COLO829 (cell line): Measurements from ENCODE around the gene SEC62.
A peak's percentile ranks its signal among the peaks of the same experiment; 100 is the strongest.

Experiments used
- DNase-seq: peaks from one replicate; pipeline ENCODE4 v3.0.0; 2012; ENCODE audit warnings: low spot score

The SEC62 gene

GRCh38 chr3:169966951-169967915 lies 626 bp downstream of the SEC62 start:
- peak; percentile 16 for DNase-seq

- no peak for DNase-seq
These were observed 1.7 kb downstream of the SEC62 start for GRCh38 chr3:169968224-169968885.

- DNase-seq = no peak
These were observed 2.8 kb downstream of the SEC62 start for GRCh38 chr3:169969174-169970095.

GRCh38 chr3:169970847-169971246 lies 4.2 kb downstream of the SEC62 start:
- DNase-seq = no peak

- no peak for DNase-seq
These were observed 4.9 kb downstream of the SEC62 start for GRCh38 chr3:169971522-169971921.

GRCh38 chr3:169980055-169980454 lies 13.4 kb downstream of the SEC62 start:
- no peak for DNase-seq

GRCh38 chr3:169984292-169984691 lies 17.7 kb downstream of the SEC62 start:
- no peak for DNase-seq

GRCh38 chr3:169990431-169990830 lies 23.8 kb downstream of the SEC62 start:
- no peak for DNase-seq

- DNase-seq = no peak
These were observed 25.5 kb downstream of the SEC62 start for GRCh38 chr3:169992156-169992555.

- DNase-seq = no peak
These were observed 26.2 kb downstream of the SEC62 start for GRCh38 chr3:169992781-169993180.

GRCh38 chr3:169993761-169994160 lies 27.2 kb downstream of the SEC62 start:
- no peak for DNase-seq

GRCh38 chr3:169996063-169996462 lies 29.5 kb downstream of the SEC62 start:
- no peak for DNase-seq

- no peak for DNase-seq
These were observed 32.1 kb downstream of the SEC62 start for GRCh38 chr3:169998668-169999131.

GRCh38 chr3:169999433-169999832 lies 32.8 kb downstream of the SEC62 start:
- DNase-seq = no peak

- DNase-seq = no peak
These were observed 33.4 kb downstream of the SEC62 start for GRCh38 chr3:170000051-170000450.

- no peak for DNase-seq
These were observed 35.6 kb downstream of the SEC62 start for GRCh38 chr3:170002231-170002630.

- no peak for DNase-seq
These were observed 36.3 kb downstream of the SEC62 start for GRCh38 chr3:170002879-170003278.

- peak; percentile 68 for DNase-seq
These were observed 37.3 kb downstream of the SEC62 start for GRCh38 chr3:170003881-170004356.

- DNase-seq = no peak
These were observed 40.5 kb downstream of the SEC62 start for GRCh38 chr3:170007031-170007663.

- no peak for DNase-seq
These were observed 43.9 kb downstream of the SEC62 start for GRCh38 chr3:170010498-170010897.

- DNase-seq = no peak
These were observed 46.2 kb downstream of the SEC62 start for GRCh38 chr3:170012683-170013400.
